Cardiac septum (tissue), 1 donor: ENCODE results near the gene NR3C2. TPM values are rescaled to one million over a fixed set of nuclear protein-coding genes. Genes with fewer than 3 reads are reported as not detected.

Experiments
- DNase-seq: peaks from one replicate; pipeline ENCODE4 v3.0.0-alpha.2; 2020; ENCODE audit warnings: low spot score
- intact Hi-C: fragments of 100-400 bp; cut with DNase I; formaldehyde crosslinking; loops from one replicate; pipeline ENCODE4 v1.14.0; 2022
- total RNA-seq: library from RNA; stranded (reverse); fragmentation: NEBNext Ultra II Directional; extraction: Animal tissue kit (Norgen Biotek cat#: 25700); gene quantifications from one replicate; pipeline ENCODE4 v1.2.1, GENCODE V29; 2021
- donor health status: DM: no; HTN: no; CAD: no.

The NR3C2 gene
- total RNA-seq, 1 donor from 2014 or later = 17.3 TPM

- no peak for DNase-seq
- intact Hi-C loops = no loop called here
These were observed 4.8 kb downstream of the NR3C2 start for GRCh38 chr4:148437439-148437838.

DNA sequence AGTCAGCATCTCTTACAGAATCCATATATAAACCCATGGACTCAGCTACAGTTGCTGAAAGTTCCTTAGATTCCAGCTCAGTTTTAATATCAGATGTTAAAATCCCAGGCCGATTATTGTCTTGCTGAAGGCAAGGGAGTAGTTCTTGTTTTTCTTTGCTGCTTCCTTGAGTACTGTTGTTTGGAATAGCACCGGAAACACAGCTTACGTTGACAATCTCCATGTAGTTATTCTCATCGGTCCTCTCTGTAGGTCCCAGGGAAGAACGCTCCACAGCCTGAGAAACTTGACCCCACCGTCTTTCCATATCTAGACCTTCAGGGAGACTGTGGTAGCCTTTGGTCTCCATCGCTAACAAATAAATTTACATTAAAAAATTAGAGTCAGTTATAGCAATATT, 5.7 kb downstream of the NR3C2 start:
- intact Hi-C loops = no loop called here

GRCh38 chr4:148435654-148436406, 6.4 kb downstream of the NR3C2 start:
- intact Hi-C loops = no loop called here
- DNase-seq = no peak

More for the DNA sequence above, 5.7 kb downstream of the NR3C2 start:
- DNase-seq = no peak

DNA sequence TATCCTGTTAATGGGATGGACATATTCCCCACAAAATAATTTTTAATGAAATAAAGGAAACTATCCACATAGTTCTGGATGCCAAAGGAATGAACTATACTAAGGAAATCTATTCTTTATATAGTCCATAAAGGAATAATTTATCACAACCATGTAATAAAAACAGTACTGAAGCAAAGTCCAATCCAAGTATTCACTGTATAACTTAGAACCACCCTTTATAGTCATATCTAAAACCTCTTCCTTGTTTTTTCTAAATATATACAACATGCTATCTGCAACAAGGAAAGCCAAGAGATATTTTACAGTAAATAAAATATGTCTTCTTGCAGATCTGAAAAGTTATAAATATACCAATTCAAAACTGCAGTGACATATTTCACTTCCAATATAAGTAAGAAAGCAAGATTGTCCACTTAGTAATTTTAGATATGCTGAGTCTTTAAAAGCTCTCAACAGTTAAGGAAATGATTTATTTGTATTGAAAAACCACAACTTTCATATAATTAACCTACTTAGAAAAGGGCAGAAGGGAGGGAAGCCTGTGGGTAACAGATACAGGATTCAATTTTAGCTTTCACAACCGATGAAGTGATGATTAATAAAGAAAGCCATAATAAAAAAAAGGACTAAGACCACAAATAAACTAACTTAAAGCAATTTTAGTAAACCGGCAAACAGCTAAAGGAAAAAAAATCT, 8.0 kb downstream of the NR3C2 start:
- intact Hi-C loops = no loop called here
- DNase-seq = no peak

DNA sequence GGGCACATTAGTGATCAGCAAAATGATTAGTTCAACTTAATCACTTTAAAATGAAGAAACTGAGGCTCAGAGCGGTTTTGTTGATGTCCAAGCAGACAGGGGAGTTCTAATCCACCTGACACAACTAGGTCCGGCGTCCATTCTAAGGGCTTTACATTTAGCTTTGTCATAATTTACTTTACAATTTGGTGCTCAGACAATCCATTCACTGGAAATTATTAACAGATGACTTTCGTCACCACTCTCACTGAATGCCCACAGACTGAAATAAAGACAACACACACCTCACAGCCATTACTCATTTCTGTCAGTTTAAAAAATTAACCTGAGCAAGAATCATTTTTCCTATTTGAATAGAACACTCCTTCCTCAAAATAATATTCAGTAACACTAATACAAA, 10.8 kb downstream of the NR3C2 start:
- DNase-seq = no peak
- intact Hi-C loops = no loop called here

- intact Hi-C loops = no loop called here
- DNase-seq = no peak
These were observed 11.4 kb downstream of the NR3C2 start for GRCh38 chr4:148430854-148431253.

DNA sequence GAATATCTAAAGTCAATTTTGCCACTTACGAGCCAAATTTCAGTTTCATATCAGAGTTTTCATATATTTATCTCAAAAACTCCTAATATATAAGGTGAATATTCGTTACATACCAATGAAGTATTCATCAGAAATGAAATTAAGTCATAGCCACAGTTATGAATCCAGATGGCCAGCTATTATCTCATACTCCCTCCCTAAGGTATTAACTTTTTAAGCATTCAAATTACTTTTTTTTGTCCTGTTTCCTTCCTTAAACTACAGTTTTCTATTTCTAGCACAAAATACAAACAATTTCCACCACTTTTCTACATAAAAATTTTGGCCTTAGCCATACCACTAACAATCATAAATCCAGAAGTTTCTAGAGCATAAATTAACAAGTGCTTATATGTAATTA, 13.0 kb downstream of the NR3C2 start:
- no peak for DNase-seq
- intact Hi-C loops = no loop called here

DNA sequence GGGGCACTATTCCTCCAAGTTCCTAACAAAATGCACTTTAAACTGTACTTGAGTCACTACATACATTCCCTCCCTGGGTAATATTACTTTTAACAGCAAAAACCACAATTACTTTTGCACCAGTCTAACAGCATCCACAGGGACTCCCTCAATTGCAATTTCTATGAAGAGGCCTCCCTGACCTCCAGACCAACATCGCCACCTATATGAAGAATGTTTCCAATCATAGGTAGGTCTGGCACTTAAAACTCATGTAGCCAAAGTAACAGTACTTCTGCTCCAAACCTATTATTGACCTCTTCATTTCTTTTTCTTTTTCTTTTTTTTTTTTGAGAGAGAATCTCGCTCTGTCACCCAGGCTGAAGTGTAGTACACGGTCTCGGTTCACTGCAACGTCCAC, 15.6 kb downstream of the NR3C2 start:
- no peak for DNase-seq
- intact Hi-C loops = no loop called here

DNA sequence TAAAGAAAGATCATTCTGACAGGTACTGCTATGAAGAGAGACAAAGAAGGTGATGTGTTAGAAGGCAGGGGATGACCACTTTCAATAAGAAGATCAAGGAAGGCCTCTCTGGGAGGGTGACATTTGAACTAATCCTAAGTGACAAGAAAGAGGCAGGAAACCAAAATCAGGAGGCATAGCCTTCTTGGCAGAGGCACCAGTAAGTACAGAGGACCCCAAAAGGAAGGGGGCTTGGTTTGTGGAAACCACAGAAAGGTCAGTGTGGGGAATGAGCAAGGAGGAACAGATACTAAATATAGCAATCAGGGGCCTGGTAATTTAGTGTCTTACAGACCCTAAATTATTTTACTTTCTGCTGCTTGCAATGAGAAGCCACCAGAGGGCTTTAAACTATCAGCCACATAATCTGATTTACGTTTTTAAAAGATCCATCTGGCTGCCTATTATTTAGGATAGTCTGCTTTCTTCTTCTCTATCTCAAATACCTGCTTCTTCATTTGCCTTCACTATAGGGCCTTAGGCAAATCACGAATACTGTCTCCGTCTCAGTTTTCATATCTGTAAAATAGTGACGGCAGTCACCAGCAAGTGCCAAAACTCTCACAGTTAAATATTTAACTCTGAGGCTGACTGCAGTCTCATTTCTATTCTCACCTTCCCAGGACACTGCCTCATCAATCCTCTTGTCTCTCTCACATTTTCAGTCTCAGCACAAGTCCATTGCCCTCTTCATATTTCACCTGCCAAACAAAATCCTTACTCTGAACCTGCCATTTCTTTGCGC, 16.7 kb downstream of the NR3C2 start:
- DNase-seq = no peak
- intact Hi-C loops = no loop called here

DNA sequence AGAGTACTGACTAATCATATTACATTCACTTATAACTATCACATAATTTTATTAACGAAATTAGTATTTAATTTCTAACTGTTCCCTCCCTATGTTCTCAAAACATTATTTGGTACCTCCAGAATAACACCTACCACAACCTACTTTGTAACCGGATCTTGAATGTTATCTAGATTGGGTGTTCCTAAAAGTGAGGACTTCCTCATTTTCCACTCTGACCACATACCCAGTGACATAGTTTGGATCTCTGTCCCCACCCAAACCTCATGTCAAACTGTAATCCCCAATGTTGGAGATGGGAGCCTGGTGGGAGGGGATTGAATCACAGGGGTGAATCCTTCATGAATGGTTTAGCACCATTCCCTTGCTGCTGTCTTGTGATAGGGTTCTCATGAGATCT, 21.8 kb downstream of the NR3C2 start:
- no peak for DNase-seq
- intact Hi-C loops = no loop called here

DNA sequence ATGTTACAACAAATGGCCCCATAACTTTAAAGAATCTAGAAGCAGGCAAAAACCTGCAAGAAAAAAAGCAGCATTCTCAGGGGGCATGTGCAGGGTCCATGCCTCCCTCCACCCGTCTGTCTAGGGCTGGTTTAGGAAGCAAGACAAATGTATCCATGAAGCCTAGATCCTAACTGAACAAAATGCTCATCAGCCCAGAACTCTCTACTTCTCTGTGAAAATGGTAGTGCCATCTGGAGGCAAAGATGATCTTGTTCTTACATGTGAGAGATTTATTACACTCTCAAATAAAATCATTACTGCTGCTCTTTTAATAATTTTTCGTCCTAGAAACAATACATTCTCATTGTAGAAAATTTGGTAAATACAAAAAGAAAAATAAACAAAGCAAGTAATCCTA, 26.7 kb downstream of the NR3C2 start:
- no peak for DNase-seq
- intact Hi-C loops = no loop called here

DNA sequence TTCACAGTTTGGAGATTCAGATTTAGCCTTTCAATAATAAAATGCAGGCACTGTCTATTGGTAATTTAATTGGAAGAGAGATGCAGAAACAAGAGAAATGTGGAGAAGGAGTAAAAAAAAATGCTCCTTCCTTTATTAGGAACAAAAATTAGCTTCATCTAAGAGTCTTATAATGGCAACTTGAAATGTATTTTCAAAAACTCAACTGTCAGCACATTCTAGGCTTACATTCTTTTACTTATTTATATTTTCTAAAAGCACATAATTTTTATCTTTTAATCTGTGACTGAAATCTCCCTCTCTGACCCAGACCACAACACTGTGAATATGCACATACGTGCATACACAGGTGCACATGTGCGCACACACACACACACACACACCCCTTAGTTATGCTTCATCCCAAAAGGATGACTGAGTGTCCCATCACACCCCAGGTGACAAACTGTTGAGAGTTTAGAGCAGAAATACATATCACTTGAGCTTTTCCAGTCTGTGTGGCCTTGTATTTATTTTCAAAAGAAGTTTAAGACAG, 29.7 kb downstream of the NR3C2 start:
- no peak for DNase-seq
- intact Hi-C loops = no loop called here

- no peak for DNase-seq
- intact Hi-C loops = no loop called here
These were observed 36.9 kb downstream of the NR3C2 start for GRCh38 chr4:148405161-148405893.

DNA sequence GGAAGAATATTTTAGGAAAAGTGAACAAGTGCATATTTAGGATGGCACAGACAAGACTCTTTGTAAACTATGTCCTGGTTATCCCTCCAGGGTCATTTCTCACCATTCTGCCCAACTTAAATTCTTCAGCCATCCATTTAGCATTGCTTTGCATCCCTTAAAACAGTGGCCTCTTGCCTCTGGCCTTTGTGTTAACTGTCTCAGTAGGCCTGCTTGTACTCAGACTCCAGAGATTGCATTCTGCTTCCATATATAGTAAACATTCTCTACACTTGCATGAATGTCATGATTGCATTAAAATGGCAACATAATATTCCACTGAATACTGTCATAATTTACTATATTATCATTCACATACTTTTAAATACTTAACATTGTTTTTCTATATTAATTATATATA, 43.2 kb downstream of the NR3C2 start:
- no peak for DNase-seq
- intact Hi-C loops = no loop called here

GRCh38 chr4:148397771-148398170, 44.4 kb downstream of the NR3C2 start:
- DNase-seq = no peak
- intact Hi-C loops = no loop called here

- intact Hi-C loops = no loop called here
- no peak for DNase-seq
These were observed 45.1 kb downstream of the NR3C2 start for GRCh38 chr4:148396986-148397673.

GRCh38 chr4:148395771-148396170, 46.4 kb downstream of the NR3C2 start:
- DNase-seq = no peak
- intact Hi-C loops = no loop called here

GRCh38 chr4:148391056-148391455, 51.2 kb downstream of the NR3C2 start:
- DNase-seq = no peak
- intact Hi-C loops = no loop called here

GRCh38 chr4:148390311-148390710, 51.9 kb downstream of the NR3C2 start:
- no peak for DNase-seq
- intact Hi-C loops = no loop called here
